ENCODE data around the gene SARDH. TPM values are rescaled to one million over a fixed set of nuclear protein-coding genes. Genes with fewer than 3 reads are reported as not detected.

SARDH gene
- total and polyA plus RNA-seq, 2 donors (not counting 3 experiments of a cell fraction or from before 2014, with no cell fraction given), result 0.19 to 0.44 TPM

DNA sequence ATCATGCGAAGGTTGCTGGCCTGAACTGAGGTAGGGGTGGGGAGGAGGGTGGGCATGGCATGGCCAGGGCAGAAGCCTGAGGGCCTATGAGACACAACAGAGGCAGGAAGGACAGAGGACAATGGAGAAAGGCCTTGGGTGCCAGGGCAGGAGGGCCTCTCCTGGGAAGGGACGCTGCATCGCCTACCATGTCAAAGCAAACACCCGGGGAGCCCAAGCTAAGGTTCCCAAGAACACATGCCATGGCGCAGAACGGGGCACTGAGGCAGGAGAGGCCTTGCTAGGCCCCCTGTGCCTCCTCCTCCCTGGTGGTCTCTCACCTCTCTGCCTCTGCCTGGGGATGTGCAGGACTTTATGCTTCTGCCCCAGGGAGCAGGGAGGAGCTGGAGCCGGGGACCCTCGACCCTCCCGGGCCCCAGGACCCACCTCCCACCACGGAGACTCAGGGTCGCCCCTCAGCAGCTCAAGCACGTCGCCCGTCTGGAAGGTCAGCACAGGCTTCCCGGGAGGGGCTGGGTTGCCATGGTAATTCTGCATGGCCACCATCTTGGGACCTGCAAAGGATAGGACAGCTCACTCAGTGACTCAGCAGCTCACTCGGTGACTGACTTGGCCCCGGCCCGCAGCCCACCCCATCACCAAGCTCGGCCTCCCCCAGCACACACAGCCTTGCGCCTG, 40.3 kb upstream of the SARDH start:
- no peak overlapping the region for H3K27ac ChIP-seq (ENCODE audit: insufficient read depth, low read depth, low read length)
- H3K9me3 ChIP-seq (replicated peaks; ENCODE audit: control insufficient read depth, insufficient read depth, low read length), result no peaks in the 10 kb centered on the region
- no peak overlapping the region for H3K4me3 ChIP-seq (replicated peaks in 1 of 3; ENCODE audit: insufficient read depth in 1 of 3, low read depth in 1 of 3, low read length in 3 of 3)
- intact Hi-C loops (cut with micrococcal nuclease) (no loop called here), dilution Hi-C loops (cut with MboI; ENCODE audit: extremely low pct_ligation_motif_present, low sequenced_read_pairs) (no loop called here)
- no peaks in the 10 kb centered on the region for H4K20me1 ChIP-seq (replicated peaks; ENCODE audit: control insufficient read depth, extremely low read depth, insufficient read depth, low read length)
- no peak overlapping the region for H3K9ac ChIP-seq (replicated peaks; ENCODE audit: extremely low read depth, insufficient read depth, low read length)
- no peak overlapping the region for H2AFZ ChIP-seq (ENCODE audit: low read depth, low read length)
- no peaks in the 10 kb centered on the region for H3K27me3 ChIP-seq (ENCODE audit: control insufficient read depth in 2 of 2, insufficient read depth in 2 of 2, low read length in 2 of 2)
- no peak for DNase-seq (ENCODE audit: low read depth, low spot score)
- FAIRE-seq, result no peak
- ChIA-PET CTCF (interaction anchor here (0.7 to 1.2 kb wide), 3 partner anchors 213 to 217 kb away, joined by 3 to 4 read pairs (median 3); no protein-coding TSS in a partner anchor), POLR2A (no interaction called here)
- H3K79me2 ChIP-seq (ENCODE audit: control insufficient read depth, insufficient read depth, low read length), result no peaks in the 10 kb centered on the region
- H3K36me3 ChIP-seq (ENCODE audit: control insufficient read depth in 2 of 2, extremely low read depth in 1 of 2, insufficient read depth in 2 of 2, low read length in 2 of 2), result peaks cover 6 to 32% of the 10 kb centered on the region in 2 experiments
- TF ChIP-seq EZH2 (IDR thresholded peaks at IDR 0.05; ENCODE audit: borderline replicate concordance, low read depth, low read length, severe bottlenecking) (no peak), JUN (IDR thresholded peaks at IDR 0.05; ENCODE audit: borderline replicate concordance, insufficient read depth, insufficient read length, low read depth) (no peak), MYC (IDR thresholded peaks at IDR 0.05; ENCODE audit: low read depth, low read length) (no peak), GATA2 (IDR thresholded peaks at IDR 0.05; ENCODE audit: insufficient read depth, insufficient read length, low read depth, low read length) (no peak), CTCF (IDR thresholded peaks at IDR 0.05; ENCODE audit: extremely low read depth in 1 of 2, insufficient read depth in 1 of 2, low read depth in 1 of 2, low read length in 2 of 2) (no peak), POLR2AphosphoS5 (IDR thresholded peaks at IDR 0.05; ENCODE audit: insufficient read depth, low read depth, low read length) (no peak)
- TF ChIP-seq, protein P1, sequence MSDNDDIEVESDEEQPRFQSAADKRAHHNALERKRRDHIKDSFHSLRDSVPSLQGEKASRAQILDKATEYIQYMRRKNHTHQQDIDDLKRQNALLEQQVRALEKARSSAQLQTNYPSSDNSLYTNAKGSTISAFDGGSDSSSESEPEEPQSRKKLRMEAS (IDR thresholded peaks at IDR 0.05; ENCODE audit: insufficient read depth, insufficient read length), result no peak
- no peaks in the 10 kb centered on the region for H3K4me1 ChIP-seq (ENCODE audit: control insufficient read depth, extremely low read depth, insufficient read depth, low read length)
- no peak overlapping the region for H3K4me2 ChIP-seq (ENCODE audit: insufficient read depth, low read length)
- H3K9me1 ChIP-seq (replicated peaks; ENCODE audit: control insufficient read depth, extremely low read depth, insufficient read depth, low read length), result no peaks in the 10 kb centered on the region
- BruUV-seq (replicated peaks), result no TSS peak
